Measurements from ENCODE around the gene HSPA1L. TPM values are rescaled to one million over a fixed set of nuclear protein-coding genes. Genes with fewer than 3 reads are reported as not detected.

The HSPA1L gene
- total and polyA plus RNA-seq, 8 donors: 0.46 to 1.2 (median 0.68) TPM

GRCh38 chr6:31781244-31782125, 33.6 kb downstream of the HSPA1L start:
- intact Hi-C loops (cut with DNase I): no loop called here
- Histone ChIP-seq H3K36me3 (peaks cover 0 to 43% (median 32%) of the 10 kb centered on the region in 3 donors), H3K4me3 (no peak overlapping the region), H3K27ac (no peak overlapping the region), H3K27me3 (no peaks in the 10 kb centered on the region), H3K9me3 (no peaks in the 10 kb centered on the region), H3K4me1 (peaks cover 5 to 6% (median 6%) of the 10 kb centered on the region in 3 donors)
- no peak for TF ChIP-seq CTCF (IDR thresholded peaks at IDR 0.05)
- FAIRE-seq (no peak), ATAC-seq (no peak), DNase-seq (peak in 1 of 6 donors; percentile 66)
- WGBS, 2 donors: 94 to 95% methylated on average over 23 of the region's 23 CpGs

- intact Hi-C loops (cut with DNase I): no loop called here
- no peak for TF ChIP-seq CTCF (IDR thresholded peaks at IDR 0.05)
- H3K4me3 ChIP-seq: no peak overlapping the region
- H3K36me3 ChIP-seq: peaks cover 0 to 43% (median 32%) of the 10 kb centered on the region in 3 donors
- H3K4me1 ChIP-seq: peaks cover 5 to 8% (median 6%) of the 10 kb centered on the region in 3 donors
- peak in 1 of 6 donors; percentile 54 for DNase-seq
- H3K27me3 ChIP-seq: no peaks in the 10 kb centered on the region
- no peak for ATAC-seq
- H3K9me3 ChIP-seq: no peaks in the 10 kb centered on the region
- WGBS, 2 donors: 85 to 90% methylated on average over 20 of the region's 20 CpGs
- no peak overlapping the region for H3K27ac ChIP-seq
- FAIRE-seq: no peak
Measured at GRCh38 chr6:31780507-31781243, 34.4 kb downstream of the HSPA1L start.

GRCh38 chr6:31779908-31780307, 35.2 kb downstream of the HSPA1L start:
- Histone ChIP-seq H3K27me3 (no peaks in the 10 kb centered on the region), H3K4me3 (no peak overlapping the region), H3K27ac (no peak overlapping the region), H3K36me3 (peaks cover 0 to 36% (median 32%) of the 10 kb centered on the region in 3 donors), H3K4me1 (peaks cover 5 to 8% (median 6%) of the 10 kb centered on the region in 3 donors), H3K9me3 (no peaks in the 10 kb centered on the region)
- intact Hi-C loops (cut with DNase I): loop anchor here in 1 of 3 donors (10.0 kb wide), 1 partner anchor 55 kb away; no protein-coding TSS in a partner anchor
- no peak for FAIRE-seq
- 92 to 95% methylated on average over 10 of the region's 10 CpGs for WGBS, 2 donors
- peak in 1 of 6 donors; percentile 73 for DNase-seq
- no peak for TF ChIP-seq CTCF (IDR thresholded peaks at IDR 0.05)
- no peak for ATAC-seq

GRCh38 chr6:31778999-31779885, 35.8 kb downstream of the HSPA1L start:
- Histone ChIP-seq H3K27me3 (no peaks in the 10 kb centered on the region), H3K36me3 (peaks cover 0 to 32% (median 30%) of the 10 kb centered on the region in 3 donors), H3K4me3 (no peak overlapping the region), H3K27ac (no peak overlapping the region), H3K4me1 (peaks cover 5 to 8% (median 6%) of the 10 kb centered on the region in 3 donors), H3K9me3 (no peaks in the 10 kb centered on the region)
- TF ChIP-seq CTCF (IDR thresholded peaks at IDR 0.05): no peak
- intact Hi-C loops (cut with DNase I): loop anchor here in 1 of 3 donors (10.0 kb wide), 1 partner anchor 56 kb away; no protein-coding TSS in a partner anchor
- ATAC-seq (no peak), FAIRE-seq (no peak), DNase-seq (peak in 1 of 6 donors; percentile 77)
- WGBS, 2 donors: 89 to 93% methylated on average over 40 to 43 of the region's 43 CpGs

Measured in pancreas (tissue), 10 donors.